Measurements from ENCODE around the gene RHOV.

The RHOV gene, protein sequence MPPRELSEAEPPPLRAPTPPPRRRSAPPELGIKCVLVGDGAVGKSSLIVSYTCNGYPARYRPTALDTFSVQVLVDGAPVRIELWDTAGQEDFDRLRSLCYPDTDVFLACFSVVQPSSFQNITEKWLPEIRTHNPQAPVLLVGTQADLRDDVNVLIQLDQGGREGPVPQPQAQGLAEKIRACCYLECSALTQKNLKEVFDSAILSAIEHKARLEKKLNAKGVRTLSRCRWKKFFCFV

DNA sequence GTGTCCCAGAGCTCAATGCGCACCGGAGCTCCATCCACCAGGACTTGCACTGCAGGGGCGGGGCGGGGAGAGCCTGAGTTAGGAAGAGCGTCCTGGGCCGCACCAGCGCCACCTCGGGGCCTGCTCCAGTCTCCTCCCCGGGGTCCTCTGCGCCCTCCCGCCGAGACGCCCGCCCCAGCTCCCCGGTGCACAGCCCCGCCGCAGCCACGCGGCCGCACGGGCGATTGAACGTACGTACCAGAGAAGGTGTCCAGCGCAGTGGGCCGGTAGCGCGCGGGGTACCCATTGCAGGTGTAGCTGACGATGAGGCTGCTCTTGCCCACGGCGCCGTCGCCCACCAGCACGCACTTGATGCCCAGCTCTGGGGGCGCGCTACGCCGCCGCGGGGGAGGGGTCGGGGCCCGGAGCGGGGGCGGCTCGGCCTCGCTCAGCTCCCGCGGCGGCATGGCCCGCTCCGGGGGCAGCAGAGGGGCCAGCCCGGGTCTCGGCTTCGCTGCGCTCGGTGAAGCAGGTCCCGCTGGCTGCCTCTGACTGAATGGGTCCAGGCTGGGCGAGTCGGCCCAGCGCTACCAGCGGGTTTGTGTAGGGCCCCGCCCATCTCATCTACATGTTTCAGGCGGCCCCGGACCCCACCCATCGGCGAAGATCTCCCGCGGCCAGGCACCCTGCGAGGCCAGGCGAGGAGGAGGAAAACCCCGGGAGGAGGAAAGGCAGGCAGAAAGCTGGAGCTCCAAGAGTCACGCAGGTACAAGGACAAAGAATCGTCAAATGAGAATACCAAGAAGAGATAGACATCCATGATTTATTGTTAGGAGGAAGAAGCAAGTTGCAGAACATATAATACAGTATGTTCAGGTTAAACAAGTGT lies at the start of gene RHOV:
Gene RHOV (minus strand): TSS at position 541 of the 868 bp plus-strand sequence. CDS start 95 bp downstream, at position 446.
- Mint-ChIP-seq H3K27me3 (peaks cover 71% of the 10 kb centered on the region), H3K27ac (no peak within 1 kb of the TSS), H3K36me3 (no peaks in the 10 kb centered on the region), H3K4me3 (peak within 1 kb of the TSS; percentile 69), H3K4me1 (peaks cover 18% of the 10 kb centered on the region), H3K9me3 (no peaks in the 10 kb centered on the region)
- peak; percentile 68 for DNase-seq
- CTCF ChIA-PET = interaction anchor here (0.7 to 4.8 kb wide), 7 partner anchors 12 to 26 kb away, joined by 3 to 20 read pairs (median 4); partner anchors contain the start of gene VPS18

DNA sequence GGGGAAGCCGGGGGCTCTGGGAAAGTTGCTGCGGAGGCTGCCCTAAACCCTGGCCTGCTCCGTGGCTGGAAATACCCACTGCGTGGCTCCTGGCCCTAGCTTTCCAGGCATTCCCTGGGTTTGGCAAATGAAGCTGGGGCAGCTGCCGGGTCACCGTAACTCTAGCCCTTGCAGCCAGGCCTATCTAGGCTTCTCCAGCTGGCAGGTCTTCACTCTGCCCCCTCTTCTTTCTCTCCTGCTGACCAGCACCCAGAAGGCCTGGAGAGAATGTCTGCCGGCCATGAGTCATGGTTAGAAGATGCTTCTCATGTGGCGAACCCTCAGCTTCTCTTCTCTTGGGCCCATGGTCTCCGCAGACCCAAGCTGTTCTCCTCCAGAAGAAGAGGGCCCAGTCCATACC lies 49.5 kb upstream of the RHOV start:
- Mint-ChIP-seq H3K4me1 (peaks cover 23% of the 10 kb centered on the region), H3K27me3 (peaks cover 85% of the 10 kb centered on the region), H3K27ac (no peak overlapping the region), H3K4me3 (no peak overlapping the region), H3K36me3 (no peaks in the 10 kb centered on the region), H3K9me3 (no peaks in the 10 kb centered on the region)
- DNase-seq = no peak
- CTCF ChIA-PET = interaction anchor here (1.2 to 1.8 kb wide), 3 partner anchors 16 to 19 kb away, joined by 3 to 7 read pairs (median 7); no protein-coding TSS in a partner anchor

DNA sequence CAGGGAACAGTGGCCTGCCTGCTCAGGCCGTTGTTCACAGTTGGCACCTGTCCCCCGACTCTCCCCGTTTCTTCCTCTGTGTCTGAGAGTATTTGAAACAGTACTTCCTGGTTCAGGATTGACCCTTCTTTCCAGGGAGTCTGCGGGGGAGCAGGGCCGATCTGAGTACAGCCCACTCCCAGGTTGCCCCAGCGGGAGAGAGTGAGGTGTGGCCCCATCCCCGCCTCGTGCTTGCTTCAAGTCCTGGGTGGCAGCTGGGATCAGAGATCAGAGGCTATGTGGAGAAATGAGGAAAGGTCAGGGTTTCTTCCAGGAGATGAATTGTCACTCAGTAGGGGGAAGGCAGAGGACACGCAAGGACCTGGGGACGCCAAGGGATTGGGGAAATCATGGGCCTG lies 48.6 kb upstream of the RHOV start:
- Mint-ChIP-seq H3K27ac (no peak overlapping the region), H3K4me3 (no peak overlapping the region), H3K4me1 (peaks cover 16% of the 10 kb centered on the region), H3K27me3 (peaks cover 75% of the 10 kb centered on the region), H3K9me3 (no peaks in the 10 kb centered on the region), H3K36me3 (no peaks in the 10 kb centered on the region)
- no peak for DNase-seq
- CTCF ChIA-PET = interaction anchor here (0.7 to 1.8 kb wide), 4 partner anchors 15 to 308 kb away, joined by 3 to 7 read pairs (median 5); partner anchors contain the start of gene CHP1

DNA sequence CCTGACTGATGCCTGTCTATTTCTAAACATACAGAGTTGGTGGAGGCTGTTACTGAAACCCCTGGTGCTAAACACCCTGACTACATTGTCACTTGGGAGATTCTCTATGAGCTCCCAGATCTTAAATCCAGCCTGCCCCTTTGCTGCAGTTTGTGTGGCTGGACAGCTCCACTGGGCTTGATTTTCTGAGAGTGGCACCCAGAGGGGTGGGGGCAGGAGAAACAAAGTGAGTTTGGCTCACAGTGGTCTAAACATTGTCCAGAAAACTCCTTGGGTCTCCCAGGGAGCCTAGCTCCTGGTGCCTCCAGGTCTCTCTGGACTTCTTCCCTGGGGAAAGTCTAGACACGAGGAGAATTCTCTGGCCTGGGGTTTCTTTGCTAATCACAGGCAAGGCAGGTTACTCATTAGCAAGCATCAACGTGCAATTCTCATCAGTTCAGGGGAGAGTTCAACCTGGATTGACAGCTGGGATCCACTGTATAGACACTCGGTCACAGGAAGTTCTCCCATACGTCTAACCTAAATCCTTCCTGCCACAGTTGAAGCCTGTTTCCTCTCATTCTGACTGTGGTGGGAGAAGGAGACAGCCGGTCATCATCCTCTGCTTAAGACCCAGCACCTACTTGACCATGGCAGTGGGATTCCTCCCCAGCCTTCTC lies 48.0 kb upstream of the RHOV start:
- DNase-seq = no peak
- Mint-ChIP-seq H3K36me3 (no peaks in the 10 kb centered on the region), H3K9me3 (no peaks in the 10 kb centered on the region), H3K4me3 (no peak overlapping the region), H3K27ac (no peak overlapping the region), H3K27me3 (peaks cover 71% of the 10 kb centered on the region), H3K4me1 (peaks cover 13% of the 10 kb centered on the region)
- CTCF ChIA-PET = interaction anchor here (0.7 to 1.2 kb wide), 4 partner anchors 9 to 309 kb away, joined by 3 read pairs; partner anchors contain the start of gene CHP1

DNA sequence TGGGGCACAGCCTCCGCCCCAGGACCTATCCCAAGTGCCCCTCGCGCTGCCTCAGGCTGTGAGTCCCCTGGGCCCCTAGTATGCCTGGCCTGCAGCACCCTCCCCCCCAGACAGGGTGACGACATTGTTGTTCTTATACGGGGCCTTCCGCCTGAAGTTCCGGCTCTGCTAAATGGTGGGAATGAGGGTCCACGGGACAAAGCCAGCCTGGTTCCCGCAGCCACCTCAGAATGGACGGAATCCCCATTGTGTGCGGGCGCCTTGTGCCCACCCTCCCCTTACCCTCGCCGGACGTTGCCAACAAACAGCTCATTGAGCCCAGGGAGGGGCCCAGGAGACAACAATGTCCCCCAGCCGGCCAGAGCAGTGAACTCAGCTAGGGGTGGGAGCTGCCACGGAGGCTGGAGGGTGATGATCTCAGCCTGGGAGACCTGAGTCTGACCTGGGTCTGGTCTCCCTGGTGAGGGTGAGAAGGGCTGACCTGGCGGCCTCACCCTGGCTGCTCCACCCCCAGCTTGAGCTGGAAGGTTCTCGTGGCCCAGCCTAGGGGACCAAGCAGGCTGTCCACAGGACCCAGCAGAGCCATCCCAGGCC lies 44.9 kb upstream of the RHOV start:
- Mint-ChIP-seq H3K27me3 (peaks cover 50% of the 10 kb centered on the region), H3K27ac (no peak overlapping the region), H3K4me1 (no peaks in the 10 kb centered on the region), H3K36me3 (no peaks in the 10 kb centered on the region), H3K9me3 (peaks cover 2% of the 10 kb centered on the region), H3K4me3 (no peak overlapping the region)
- CTCF ChIA-PET = no interaction called here
- DNase-seq = no peak

DNA sequence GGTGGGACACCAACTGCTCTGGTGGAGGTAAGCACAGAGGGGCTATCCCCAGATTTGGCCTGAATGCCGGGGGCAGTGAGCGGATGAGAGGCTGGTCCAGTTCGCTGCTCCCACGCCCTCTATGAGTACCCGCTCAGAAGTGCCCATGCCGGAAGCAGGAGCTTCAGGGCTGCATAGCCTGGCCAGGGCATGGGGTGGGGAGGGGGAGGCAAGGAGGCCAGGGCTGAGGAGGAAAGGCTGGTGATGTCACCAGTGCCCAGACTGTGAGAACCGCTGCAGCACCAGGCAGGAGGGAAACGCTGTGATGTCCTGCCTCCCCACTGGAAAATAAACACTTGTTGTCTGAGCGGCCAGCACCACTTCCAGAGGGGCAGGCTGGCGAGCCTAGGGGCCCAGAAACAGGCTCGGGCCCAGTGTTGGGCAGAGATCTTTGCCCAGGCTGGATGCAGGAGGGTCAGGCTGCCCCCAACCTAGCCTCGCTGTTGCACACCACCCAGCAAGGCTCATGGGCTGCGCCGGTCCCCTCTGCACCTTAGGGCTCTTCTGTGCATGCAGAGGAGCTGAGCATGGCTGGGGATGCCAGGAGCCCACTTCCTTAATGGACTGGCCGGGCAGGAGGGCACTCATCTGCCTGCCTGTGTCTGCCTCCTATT lies 44.2 kb upstream of the RHOV start:
- peaks cover 44% of the 10 kb centered on the region for H3K27me3 Mint-ChIP-seq
- no peaks in the 10 kb centered on the region for H3K36me3 Mint-ChIP-seq
- no peak overlapping the region for H3K4me3 Mint-ChIP-seq
- CTCF ChIA-PET = no interaction called here
- H3K27ac Mint-ChIP-seq = no peak overlapping the region
- no peak for DNase-seq
- peaks cover 2% of the 10 kb centered on the region for H3K9me3 Mint-ChIP-seq
- H3K4me1 Mint-ChIP-seq = no peaks in the 10 kb centered on the region

DNA sequence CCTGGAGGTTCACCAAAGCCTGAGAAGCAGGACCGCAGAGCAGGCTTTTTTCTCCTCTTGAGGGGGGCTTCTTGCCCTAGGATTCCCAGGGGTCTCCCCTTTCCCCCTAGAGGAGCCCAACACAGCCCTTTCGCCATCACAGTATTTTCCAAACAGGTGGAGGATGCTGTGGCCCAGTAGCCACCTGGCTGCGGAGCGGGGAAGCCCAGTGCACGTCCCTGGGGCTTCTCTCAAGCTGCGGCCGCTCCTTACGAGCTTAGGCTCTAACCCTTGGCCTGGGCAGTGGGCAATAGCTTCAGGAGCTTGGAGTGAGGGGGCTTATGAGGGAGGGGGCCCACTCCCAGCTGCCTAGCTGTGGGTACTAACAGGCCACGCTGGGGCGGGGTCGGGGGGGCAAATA lies 43.6 kb upstream of the RHOV start:
- Mint-ChIP-seq H3K9me3 (peaks cover 2% of the 10 kb centered on the region), H3K27me3 (peaks cover 37% of the 10 kb centered on the region), H3K4me1 (no peaks in the 10 kb centered on the region), H3K27ac (no peak overlapping the region), H3K4me3 (no peak overlapping the region), H3K36me3 (no peaks in the 10 kb centered on the region)
- no peak for DNase-seq
- CTCF ChIA-PET = no interaction called here

DNA sequence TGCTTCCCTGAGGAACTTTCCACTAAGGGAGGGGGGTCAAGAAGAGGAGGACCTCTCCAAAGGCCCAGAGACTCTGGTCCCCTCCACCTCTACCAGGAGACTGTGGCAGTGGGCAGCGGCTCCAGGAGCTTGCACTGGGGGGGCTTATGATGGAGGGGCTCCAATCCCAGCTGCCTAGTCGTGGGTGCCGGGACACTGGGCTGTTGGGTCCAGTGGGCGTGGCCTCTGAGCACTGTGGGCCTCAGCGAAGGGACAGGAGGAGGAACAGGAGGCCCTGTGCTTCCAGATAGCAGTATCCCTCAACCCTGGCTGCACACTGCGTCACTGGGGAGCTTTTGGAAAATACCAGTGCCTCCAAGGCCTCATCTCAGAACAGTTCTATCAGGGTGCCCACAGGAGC lies 41.6 kb upstream of the RHOV start:
- Mint-ChIP-seq H3K4me3 (no peak overlapping the region), H3K27ac (no peak overlapping the region), H3K4me1 (peaks cover 5% of the 10 kb centered on the region), H3K27me3 (peaks cover 24% of the 10 kb centered on the region), H3K9me3 (peaks cover 2% of the 10 kb centered on the region), H3K36me3 (no peaks in the 10 kb centered on the region)
- DNase-seq = no peak
- CTCF ChIA-PET = interaction anchor here (0.6 to 1.7 kb wide), 6 partner anchors 10 to 270 kb away, joined by 3 to 5 read pairs (median 3); partner anchors contain the start of gene VPS18

DNA sequence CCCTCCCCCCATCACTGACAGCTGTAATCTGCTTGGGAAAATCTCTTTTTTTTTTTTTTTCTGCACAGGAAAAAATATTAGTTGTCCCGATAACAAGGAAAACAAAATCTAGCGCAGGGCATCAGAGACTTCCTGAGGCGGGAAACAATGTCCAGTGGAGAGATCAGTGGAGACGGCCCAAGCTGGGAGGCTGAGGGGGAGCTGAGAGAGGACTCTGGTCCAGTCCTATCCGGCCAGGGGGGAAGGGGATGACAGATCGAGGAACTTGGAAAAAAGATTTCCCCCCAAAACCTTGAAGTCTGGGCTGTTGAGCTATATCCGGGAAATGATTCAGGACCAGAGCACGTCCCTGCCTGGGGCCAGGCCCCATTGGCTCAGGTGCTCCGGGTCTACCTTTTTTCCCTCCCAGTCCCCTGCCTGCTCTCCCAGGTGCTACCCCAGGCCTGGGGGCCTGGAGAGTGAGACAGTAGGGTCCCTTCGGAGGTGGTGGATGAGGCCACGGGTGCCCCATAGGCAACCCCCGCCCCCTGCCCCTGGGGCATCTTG lies 41.2 kb upstream of the RHOV start:
- Mint-ChIP-seq H3K4me1 (peaks cover 5% of the 10 kb centered on the region), H3K9me3 (peaks cover 2% of the 10 kb centered on the region), H3K27ac (no peak overlapping the region), H3K27me3 (peaks cover 21% of the 10 kb centered on the region), H3K4me3 (no peak overlapping the region), H3K36me3 (no peaks in the 10 kb centered on the region)
- CTCF ChIA-PET = interaction anchor here (0.6 to 1.7 kb wide), 5 partner anchors 9 to 106 kb away, joined by 3 to 5 read pairs (median 3); partner anchors contain the start of gene VPS18
- no peak for DNase-seq

DNA sequence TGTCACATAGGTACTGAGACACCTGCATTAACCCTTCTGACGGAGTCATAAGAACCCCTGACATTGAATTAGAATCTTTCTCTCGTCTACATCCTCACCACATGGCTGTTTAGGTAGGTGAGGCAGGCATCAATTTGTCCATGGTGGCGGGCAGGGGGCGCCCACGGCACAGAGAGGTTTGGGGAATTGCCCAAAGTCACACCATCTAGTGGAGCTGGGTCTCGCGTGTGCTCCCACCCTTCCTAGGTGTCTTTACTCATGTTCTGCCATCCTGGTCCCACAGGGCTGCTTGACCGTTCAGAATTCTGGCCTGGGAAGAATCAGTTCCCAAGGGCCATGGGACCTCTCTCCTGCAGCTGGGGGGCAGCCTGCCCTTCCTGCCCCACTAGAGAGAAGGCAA lies 40.5 kb upstream of the RHOV start:
- Mint-ChIP-seq H3K36me3 (no peaks in the 10 kb centered on the region), H3K27ac (no peak overlapping the region), H3K4me1 (peaks cover 5% of the 10 kb centered on the region), H3K9me3 (peaks cover 2% of the 10 kb centered on the region), H3K27me3 (peaks cover 16% of the 10 kb centered on the region), H3K4me3 (no peak overlapping the region)
- CTCF ChIA-PET = interaction anchor here (1.1 to 1.7 kb wide), 4 partner anchors 9 to 106 kb away, joined by 3 to 5 read pairs (median 4); no protein-coding TSS in a partner anchor
- no peak for DNase-seq

DNA sequence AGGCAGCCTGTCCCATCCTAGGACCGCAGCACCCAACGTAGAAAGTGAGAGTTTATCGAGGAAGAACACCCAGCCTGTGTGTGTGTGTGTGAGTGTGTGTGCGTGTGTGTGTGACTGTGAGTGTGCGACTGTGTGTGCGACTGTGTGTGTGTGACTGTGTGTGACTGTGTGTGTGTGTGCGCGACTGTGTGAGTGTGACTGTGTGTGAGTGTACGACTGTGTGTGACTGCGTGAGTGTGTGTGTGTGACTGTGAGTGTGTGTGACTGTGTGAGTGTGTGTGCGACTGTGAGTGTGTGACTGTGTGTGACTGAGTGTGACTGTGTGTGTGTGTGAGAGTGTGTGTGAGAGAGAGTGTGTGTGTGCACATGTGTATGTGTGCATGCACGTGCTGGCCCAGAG lies 40.0 kb upstream of the RHOV start:
- Mint-ChIP-seq H3K27ac (no peak overlapping the region), H3K27me3 (peaks cover 12% of the 10 kb centered on the region), H3K36me3 (no peaks in the 10 kb centered on the region)

DNA sequence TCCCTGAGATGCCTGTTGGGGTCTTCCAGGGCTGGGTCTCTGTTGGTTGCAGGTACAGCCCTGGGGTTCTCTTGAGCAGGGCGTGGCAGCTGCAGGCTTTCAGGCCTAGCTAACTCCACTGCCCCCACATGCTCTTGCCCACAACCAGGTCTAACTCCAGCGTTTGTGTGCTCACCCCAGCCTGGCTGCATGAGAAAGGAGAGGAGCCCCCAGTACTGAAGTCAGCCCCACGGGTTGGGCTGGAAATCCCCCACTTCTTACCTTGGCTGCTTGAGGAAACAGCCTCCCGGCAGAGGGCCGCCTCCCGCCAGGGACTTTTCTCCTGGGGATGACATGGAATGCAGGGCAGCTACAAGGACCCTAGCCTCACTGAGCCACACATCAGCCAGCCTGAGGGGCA lies 38.4 kb upstream of the RHOV start:
- CTCF ChIA-PET = interaction anchor here (1.5 to 1.7 kb wide), 2 partner anchors 10 to 109 kb away, joined by 3 to 8 read pairs; no protein-coding TSS in a partner anchor
- H3K27ac Mint-ChIP-seq = no peak overlapping the region

More for the DNA sequence above, 40.0 kb upstream of the RHOV start:
- Mint-ChIP-seq H3K4me3 (no peak overlapping the region), H3K4me1 (peaks cover 5% of the 10 kb centered on the region), H3K9me3 (peaks cover 2% of the 10 kb centered on the region)
- CTCF ChIA-PET = interaction anchor here (1.7 kb wide), 1 partner anchor 16 kb away, joined by 5 read pairs; no protein-coding TSS in a partner anchor
- no peak for DNase-seq

DNA sequence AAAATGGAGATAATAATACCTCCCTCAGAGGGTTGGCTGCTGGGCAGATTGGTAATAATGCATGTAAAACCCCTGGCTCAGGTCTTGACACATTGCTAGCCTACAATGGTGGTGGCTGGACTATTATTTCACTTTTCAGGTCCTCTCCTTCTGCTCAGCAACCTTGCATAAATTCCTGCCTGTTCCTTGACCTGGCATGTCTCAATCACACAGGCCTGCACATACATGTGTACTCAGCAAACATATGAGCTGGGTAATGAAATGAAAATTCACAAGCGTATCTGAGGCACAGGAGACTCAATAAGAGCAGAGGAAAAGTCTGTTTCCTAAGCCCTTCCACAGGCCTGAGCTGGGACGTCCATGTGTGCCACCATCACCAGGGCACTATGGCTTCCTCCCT lies 37.7 kb upstream of the RHOV start:
- peaks cover 2% of the 10 kb centered on the region for H3K9me3 Mint-ChIP-seq
- DNase-seq = no peak
- no peaks in the 10 kb centered on the region for H3K36me3 Mint-ChIP-seq
- H3K4me1 Mint-ChIP-seq = peaks cover 20% of the 10 kb centered on the region
- no peak overlapping the region for H3K27ac Mint-ChIP-seq
- peaks cover 12% of the 10 kb centered on the region for H3K27me3 Mint-ChIP-seq
- CTCF ChIA-PET = interaction anchor here (1.0 to 1.7 kb wide), 4 partner anchors 9 to 110 kb away, joined by 3 to 8 read pairs (median 4); partner anchors contain the start of gene VPS18
- H3K4me3 Mint-ChIP-seq = no peak overlapping the region

More for the DNA sequence above, 38.4 kb upstream of the RHOV start:
- H3K36me3 Mint-ChIP-seq = no peaks in the 10 kb centered on the region
- DNase-seq = no peak
- peaks cover 13% of the 10 kb centered on the region for H3K27me3 Mint-ChIP-seq
- peaks cover 12% of the 10 kb centered on the region for H3K4me1 Mint-ChIP-seq
- peaks cover 2% of the 10 kb centered on the region for H3K9me3 Mint-ChIP-seq
- no peak overlapping the region for H3K4me3 Mint-ChIP-seq

Measured in activated naive CD4-positive, alpha-beta T cell treated with anti-CD3 and anti-CD28 coated beads, Interleukin-2, amount 10 ng/mL, durations not matched to agents 7 days and 5 days (primary cell).